Measurements from ENCODE around the gene LIN7C.

GRCh38 chr11:27506200-27507182, at the start of gene LIN7C:
- no peak for TF ChIP-seq MAX (IDR thresholded peaks at IDR 0.05)
- TF ChIP-seq RAD21 (IDR thresholded peaks at IDR 0.05) = peak; percentile 6 to 14
- peak; percentile 89 to 96 for TF ChIP-seq GABPA (IDR thresholded peaks at IDR 0.05 in 1 of 2, conservative IDR thresholded peaks at IDR 0.05 in 1 of 2)
- no peak for TF ChIP-seq CTCF (IDR thresholded peaks at IDR 0.05; ENCODE audit: low read depth, low read length, missing input control)
- TF ChIP-seq YY1 (IDR thresholded peaks at IDR 0.05) = peak; percentile 98
- peak; percentile 89 for TF ChIP-seq REST (IDR thresholded peaks at IDR 0.05)
- no peak for TF ChIP-seq FOXA1 (IDR thresholded peaks at IDR 0.05)

All from liver (tissue), 3 donors.